Erythroblast (primary cell): ENCODE results near the gene TIGD6.

Experiments
- GATA1 ChIP-seq: IDR thresholded peaks from 2 replicates; pipeline ENCODE4 v1.6.1; 2011; ENCODE audit warnings: low read depth, mild to moderate bottlenecking, control low read depth, low read length, moderate library complexity
- POLR2A ChIP-seq: IDR thresholded peaks from 2 replicates; pipeline ENCODE4 v1.6.1; 2011; ENCODE audit warnings: mild to moderate bottlenecking, low read length

DNA sequence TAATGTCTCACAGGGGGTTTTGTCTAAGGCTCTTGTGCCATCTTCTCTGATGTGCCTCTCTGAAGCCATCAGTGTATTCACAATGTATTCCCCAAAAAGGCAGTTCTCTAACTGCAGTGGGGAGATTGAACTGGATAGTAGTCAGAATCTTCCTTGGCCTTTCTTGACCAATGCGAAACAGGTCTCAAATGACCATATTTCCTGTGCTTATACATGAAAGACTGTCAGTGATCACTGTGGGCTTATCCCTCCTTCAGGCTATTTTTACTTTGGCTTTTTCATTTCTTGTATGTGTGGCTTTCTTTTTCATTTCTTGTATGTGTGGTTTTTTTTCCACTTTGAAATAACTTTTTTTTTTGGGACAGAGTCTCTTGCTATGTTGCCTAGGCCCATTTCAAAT is 19.8 kb upstream of the TIGD6 start:
- no peak for TF ChIP-seq POLR2A
- TF ChIP-seq GATA1: no peak
